ENCODE results near the gene NGRN.
"Not testable (repeated sequence)": the region's sequence is repeated elsewhere in the genome, so short reads cannot be mapped to it uniquely, and the experiment has no call there.

NGRN gene

GRCh38 chr15:90234096-90234988 lies 31.1 kb upstream of the NGRN start, which contains the start of gene GDPGP1:
TSS of gene GDPGP1 (plus strand) at chr15:90234209. CDS start at chr15:90240909, 6,700 bp downstream.
- DNase-seq (ENCODE audit: low read depth) = no peak

- no peak for DNase-seq (ENCODE audit: low read depth)
Measured at GRCh38 chr15:90239371-90239770, 26.1 kb upstream of the NGRN start.

GRCh38 chr15:90240856-90241255 lies 24.6 kb upstream of the NGRN start:
- DNase-seq (ENCODE audit: low read depth) = no peak

- DNase-seq (ENCODE audit: low read depth) = no peak
Measured at GRCh38 chr15:90241343-90242192, 23.9 kb upstream of the NGRN start.

- no peak for DNase-seq (ENCODE audit: low read depth)
Measured at GRCh38 chr15:90243943-90244639, 21.4 kb upstream of the NGRN start.

- DNase-seq (ENCODE audit: low read depth) = no peak
Measured at GRCh38 chr15:90248789-90249202, 16.7 kb upstream of the NGRN start.

GRCh38 chr15:90249203-90249863 lies 16.1 kb upstream of the NGRN start, which contains the start of gene TTLL13:
TSS of gene TTLL13 (plus strand) at chr15:90249556. CDS start at chr15:90250631, 1,075 bp downstream.
- peak; percentile 70 for DNase-seq (ENCODE audit: low read depth)

GRCh38 chr15:90257776-90258175 lies 7.7 kb upstream of the NGRN start:
- DNase-seq (ENCODE audit: low read depth) = no peak

GRCh38 chr15:90259524-90259923 lies 5.9 kb upstream of the NGRN start:
- DNase-seq (ENCODE audit: low read depth) = no peak

GRCh38 chr15:90260731-90261130 lies 4.7 kb upstream of the NGRN start:
- DNase-seq (ENCODE audit: low read depth) = not testable (repeated sequence)

GRCh38 chr15:90261811-90262210 lies 3.7 kb upstream of the NGRN start:
- no peak for DNase-seq (ENCODE audit: low read depth)

GRCh38 chr15:90262426-90262825 lies 3.0 kb upstream of the NGRN start:
- DNase-seq (ENCODE audit: low read depth) = no peak

- no peak for DNase-seq (ENCODE audit: low read depth)
Measured at GRCh38 chr15:90264671-90265070, 801 bp upstream of the NGRN start.

- DNase-seq (ENCODE audit: low read depth) = peak; percentile 53
Measured at GRCh38 chr15:90266061-90266431, 574 bp downstream of the NGRN start.

GRCh38 chr15:90266485-90266884 lies 1.0 kb downstream of the NGRN start:
- DNase-seq (ENCODE audit: low read depth) = peak; percentile 15

GRCh38 chr15:90268415-90268814 lies 2.9 kb downstream of the NGRN start:
- no peak for DNase-seq (ENCODE audit: low read depth)

- no peak for DNase-seq (ENCODE audit: low read depth)
Measured at GRCh38 chr15:90270502-90271150, 5.2 kb downstream of the NGRN start.

- no peak for DNase-seq (ENCODE audit: low read depth)
Measured at GRCh38 chr15:90271459-90272166, 6.1 kb downstream of the NGRN start.

- not testable (repeated sequence) for DNase-seq (ENCODE audit: low read depth)
Measured at GRCh38 chr15:90278467-90278866, 13.0 kb downstream of the NGRN start.

GRCh38 chr15:90280743-90281142 lies 15.3 kb downstream of the NGRN start:
- DNase-seq (ENCODE audit: low read depth) = not testable (repeated sequence)

Measured in HS-27A (cell line).